K562 (cell line): ENCODE data around the gene CBX4. TPM values are rescaled to one million over a fixed set of nuclear protein-coding genes. Genes with fewer than 3 reads are reported as not detected.

Experiments
- ARID3A ChIP-seq: IDR thresholded peaks from 2 replicates; pipeline ENCODE4 v1.6.1; 2012; ENCODE audit warnings: low read depth, low read length, improper control_type of control experiment, borderline replicate concordance
- ESRRA ChIP-seq: fragments of 450-650 bp; IDR thresholded peaks from 2 replicates; pipeline ENCODE4 v1.6.1; 2014; ENCODE audit warnings: low read depth, mild to moderate bottlenecking, moderate library complexity, borderline replicate concordance
- ETV5 ChIP-seq: sonication (generic); formaldehyde crosslinking; IDR thresholded peaks from 2 replicates; pipeline ENCODE4 v1.4.0; 2020; ENCODE audit warnings: low read depth, mild to moderate bottlenecking, missing genetic modification reagents
- FOS ChIP-seq: IDR thresholded peaks from 3 replicates; pipeline ENCODE4 v1.6.1; 2011; ENCODE audit not compliant: insufficient read length; ENCODE audit errors: extremely low read depth
- HDAC6 ChIP-seq: IDR thresholded peaks from 2 replicates; pipeline ENCODE4 v1.6.1; 2012; ENCODE audit warnings: low read depth, mild to moderate bottlenecking, control low read depth, inconsistent platforms, low read length, moderate library complexity
- HEY1 ChIP-seq: fragments of 250-450 bp; sonication (Bioruptor Pico); IDR thresholded peaks from 2 replicates; pipeline ENCODE4 v1.5.0; 2020; ENCODE audit warnings: mild to moderate bottlenecking, moderate library complexity, borderline replicate concordance
- LCOR ChIP-seq: sonication (generic); formaldehyde crosslinking; IDR thresholded peaks from 2 replicates; pipeline ENCODE4 v1.8.0; 2022; ENCODE audit warnings: mild to moderate bottlenecking, missing genetic modification reagents
- MCM5 ChIP-seq: fragments of 450-650 bp; IDR thresholded peaks from 2 replicates; pipeline ENCODE4 v1.6.1; 2016; ENCODE audit warnings: low read depth
- NFRKB ChIP-seq: fragments of 450-650 bp; IDR thresholded peaks from 2 replicates; pipeline ENCODE4 v1.6.1; 2016; ENCODE audit warnings: low read depth
- PCBP1 ChIP-seq: fragments of 200-400 bp; formaldehyde crosslinking; IDR thresholded peaks from 2 replicates; pipeline ENCODE4 v1.6.1; 2018; ENCODE audit warnings: mild to moderate bottlenecking, low read depth, low read length; ENCODE audit not compliant: poor library complexity, severe bottlenecking
- PHF8 ChIP-seq: fragments of 200-600 bp; sonication (generic); IDR thresholded peaks from 2 replicates; pipeline ENCODE4 v1.6.1; 2012; ENCODE audit warnings: mixed run types, mild to moderate bottlenecking, inconsistent platforms, low read length, moderate library complexity, borderline replicate concordance
- POLR2G ChIP-seq: fragments of 200-400 bp; formaldehyde crosslinking; IDR thresholded peaks from 2 replicates; pipeline ENCODE4 v1.6.1; 2017; ENCODE audit warnings: low read depth, mild to moderate bottlenecking, antibody characterized with exemption, low read length, moderate library complexity
- RBFOX2 ChIP-seq: fragments of 200-400 bp; formaldehyde crosslinking; IDR thresholded peaks from 2 replicates; pipeline ENCODE4 v1.6.1; 2017; ENCODE audit warnings: low read depth, mild to moderate bottlenecking, low read length, moderate library complexity
- STAT5A ChIP-seq: IDR thresholded peaks from 2 replicates; pipeline ENCODE4 v1.6.1; 2012; ENCODE audit warnings: low read length, inconsistent platforms, borderline replicate concordance
- UBTF ChIP-seq, 2 experiments: IDR thresholded peaks; 2 replicates each; pipeline ENCODE4 v1.6.1; 2012; ENCODE audit warnings: improper control_type of control experiment in 2 of 2, low read depth in 2 of 2, low read length in 2 of 2, borderline replicate concordance in 1 of 2
- ZNF12 ChIP-seq: sonication (generic); formaldehyde crosslinking; IDR thresholded peaks from 2 replicates; pipeline ENCODE4 v1.4.0; 2020; ENCODE audit warnings: mild to moderate bottlenecking, missing genetic modification reagents
- ZNF146 ChIP-seq: IDR thresholded peaks from one replicate; pipeline ENCODE4 v1.6.1; 2018; ENCODE audit warnings: missing compliant biosample characterization; ENCODE audit not compliant: unreplicated experiment
- ZNF316 ChIP-seq: fragments of 450-650 bp; IDR thresholded peaks from 2 replicates; pipeline ENCODE4 v1.6.1; 2016
- ZNF589 ChIP-seq: fragments of 200-800 bp; sonication (Bioruptor generic); IDR thresholded peaks from 2 replicates; pipeline ENCODE4 v1.6.1; 2016; ENCODE audit warnings: low read depth, missing genetic modification characterization, missing compliant biosample characterization
- ZNF592 ChIP-seq: fragments of 450-650 bp; IDR thresholded peaks from 2 replicates; pipeline ENCODE4 v1.6.1; 2017; ENCODE audit warnings: antibody characterized with exemption, mild to moderate bottlenecking
- polyA plus RNA-seq, 8 experiments: library from polyadenylated mRNA; depleted of rRNA in 4 of 8; stranded (reverse) in 5 of 8; unstranded in 3 of 8; fragments of >200 nt; fragmentation: Nextera tagmentation in 2 of 8; fragmentation: Illumina TruSeq in 1 of 8; extraction: Ambion mirVana in 2 of 8; extraction: Trizol in 1 of 8; gene quantifications; 2 replicates each; pipeline versions ENCODE4 v1.2.1 to v1.2.3, GENCODE V29; 2011 to 2014; ENCODE audit warnings: inconsistent platforms in 1 of 8, missing spikeins in 1 of 8
- total RNA-seq, 7 experiments: library from RNA; depleted of rRNA in 6 of 7; stranded (reverse); fragments of >200 nt in 6 of 7; fragmentation: Illumina TruSeq in 2 of 7; extraction: Trizol in 2 of 7; gene quantifications; 2 replicates each; pipeline versions ENCODE4 v1.2.1 to v1.2.3, GENCODE V29; 2011 to 2021; ENCODE audit warnings: low replicate concordance in 1 of 7

CBX4 gene
- total and polyA plus RNA-seq, 9 of the 15 experiments (the other 6 are each of a cell fraction or from before 2014, with no cell fraction given): 0.98 to 50.5 (median 10.0) TPM

GRCh38 chr17:79826204-79826680 lies 13.0 kb downstream of the CBX4 start (continued):
- TF ChIP-seq ZNF592 (peak; percentile 82; the same call in 1 of the 2 replicates), NFRKB (peak; percentile 91), ESRRA (0 out of 2 replicates have a peak, but pooled peaks have one; percentile 16), LCOR (peak; percentile 44; the same call in 1 of the 2 replicates), ETV5 (CRISPR knock-in tag) (peak; percentile 98), ZNF316 (no peak), ZNF146 (CRISPR knock-in tag) (no peak), FOS (no peak), POLR2G (peak; percentile 65), UBTF (IDR thresholded peaks at IDR 0.05; ENCODE audit: borderline replicate concordance in 1 of 2, low read depth in 2 of 2, low read length in 2 of 2) (peak; percentile 66 to 68; a peak in 1 of 4 replicates), ZNF589 (CRISPR knock-in tag) (peak; percentile 70; the same call in 1 of the 2 replicates), RBFOX2 (peak; percentile 63), HEY1 (CRISPR knock-in tag) (no peak), STAT5A (peak; percentile 68), ZNF12 (CRISPR knock-in tag) (no peak), HDAC6 (no peak), PHF8 (peak; percentile 75; the same call in 1 of the 2 replicates), MCM5 (no peak), ARID3A (0 out of 2 replicates have a peak, but pooled peaks have one; percentile 30), PCBP1 (no peak)
